ENCODE data around the gene RBM7.

Gene RBM7

GRCh38 chr11:114400216-114400914 lies at the start of gene RBM7, which contains the start of gene C11orf71:
Gene RBM7, plus strand, starts transcription at chr11:114400666. Its CDS starts 6 bp downstream, at chr11:114400672.
Gene C11orf71, minus strand, starts transcription at chr11:114400511. Its CDS starts 180 bp downstream, at chr11:114400331.
- Histone ChIP-seq H3K4me3 (ENCODE audit: low read length) (peak within 1 kb of the TSS; percentile 96), H3K9me3 (ENCODE audit: control insufficient read depth, insufficient read depth, low read length) (no peaks in the 10 kb centered on the region), H3F3A (ENCODE audit: control insufficient read depth, insufficient read depth) (peaks cover 7% of the 10 kb centered on the region; the same call in 1 of the 2 replicates), H3K4me2 (ENCODE audit: low read length) (peak within 1 kb of the TSS; percentile 93), H3K27me3 (ENCODE audit: control insufficient read depth, low read length) (no peaks in the 10 kb centered on the region), H3K36me3 (ENCODE audit: control insufficient read depth, low read length) (peaks cover 49% of the 10 kb centered on the region), H3K9me2 (replicated peaks; ENCODE audit: control insufficient read depth, low read length) (no peaks in the 10 kb centered on the region), H3K27ac (ENCODE audit: low read depth, low read length) (peak within 1 kb of the TSS; percentile 65), H3K79me2 (ENCODE audit: control insufficient read depth, low read length) (peaks cover 67% of the 10 kb centered on the region), H4K20me1 (ENCODE audit: control insufficient read depth, insufficient read depth, low read depth, low read length) (no peaks in the 10 kb centered on the region), H3K4me1 (ENCODE audit: control insufficient read depth, low read length) (peaks cover 28% of the 10 kb centered on the region)
- TF ChIP-seq EZH2phosphoT487 (IDR thresholded peaks at IDR 0.05; ENCODE audit: borderline replicate concordance, low read length) (no peak), CTCF (IDR thresholded peaks at IDR 0.05; ENCODE audit: low read depth, low read length, poor library complexity, severe bottlenecking) (peak; percentile 48)

DNA sequence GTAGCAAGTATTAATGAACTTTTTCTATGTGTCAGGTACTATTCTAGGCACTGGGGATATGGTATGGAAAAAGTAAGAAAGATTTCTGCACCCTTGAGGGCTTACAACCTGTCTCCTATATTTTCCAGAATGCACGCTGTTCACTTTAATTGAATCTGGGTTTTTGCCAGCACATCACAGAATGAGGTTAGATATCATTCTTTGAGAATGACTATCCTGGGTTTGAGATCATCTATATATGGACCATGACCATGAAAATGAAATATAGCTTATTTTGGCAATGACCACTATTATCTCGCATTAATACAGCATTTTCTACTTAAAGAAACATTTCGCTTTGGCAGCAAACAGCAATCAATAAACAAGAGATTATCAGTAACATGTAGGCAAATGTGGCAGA lies 47.0 kb upstream of the RBM7 start:
- Histone ChIP-seq H3K4me3 (ENCODE audit: low read length) (no peak overlapping the region), H3K36me3 (ENCODE audit: control insufficient read depth, low read length) (no peaks in the 10 kb centered on the region), H3K27ac (ENCODE audit: low read depth, low read length) (no peak overlapping the region), H3K27me3 (ENCODE audit: control insufficient read depth, low read length) (0 out of 2 replicates have a peak, but pooled peaks cover 2% of the 10 kb centered on the region), H3K4me2 (ENCODE audit: low read length) (no peak overlapping the region), H3F3A (ENCODE audit: control insufficient read depth, insufficient read depth) (no peaks in the 10 kb centered on the region), H3K9me2 (replicated peaks; ENCODE audit: control insufficient read depth, low read length) (no peaks in the 10 kb centered on the region), H3K9me3 (ENCODE audit: control insufficient read depth, insufficient read depth, low read length) (no peaks in the 10 kb centered on the region), H3K79me2 (ENCODE audit: control insufficient read depth, low read length) (no peaks in the 10 kb centered on the region), H3K4me1 (ENCODE audit: control insufficient read depth, low read length) (no peaks in the 10 kb centered on the region), H4K20me1 (ENCODE audit: control insufficient read depth, insufficient read depth, low read depth, low read length) (no peaks in the 10 kb centered on the region)
- no peak for TF ChIP-seq EZH2phosphoT487 (IDR thresholded peaks at IDR 0.05; ENCODE audit: borderline replicate concordance, low read length)
- TF ChIP-seq CTCF (IDR thresholded peaks at IDR 0.05; ENCODE audit: low read depth, low read length, poor library complexity, severe bottlenecking): no peak

GRCh38 chr11:114354076-114354475 lies 46.4 kb upstream of the RBM7 start:
- no peaks in the 10 kb centered on the region for H3K9me2 ChIP-seq (replicated peaks; ENCODE audit: control insufficient read depth, low read length)
- H3K27ac ChIP-seq (ENCODE audit: low read depth, low read length): no peak overlapping the region
- 0 out of 2 replicates have a peak, but pooled peaks cover 2% of the 10 kb centered on the region for H3K27me3 ChIP-seq (ENCODE audit: control insufficient read depth, low read length)
- no peaks in the 10 kb centered on the region for H3K4me1 ChIP-seq (ENCODE audit: control insufficient read depth, low read length)
- H3F3A ChIP-seq (ENCODE audit: control insufficient read depth, insufficient read depth): no peaks in the 10 kb centered on the region
- no peak overlapping the region for H3K4me2 ChIP-seq (ENCODE audit: low read length)
- no peak overlapping the region for H3K4me3 ChIP-seq (ENCODE audit: low read length)
- TF ChIP-seq CTCF (IDR thresholded peaks at IDR 0.05; ENCODE audit: low read depth, low read length, poor library complexity, severe bottlenecking) (no peak), EZH2phosphoT487 (IDR thresholded peaks at IDR 0.05; ENCODE audit: borderline replicate concordance, low read length) (no peak)
- H3K79me2 ChIP-seq (ENCODE audit: control insufficient read depth, low read length): no peaks in the 10 kb centered on the region
- no peaks in the 10 kb centered on the region for H3K9me3 ChIP-seq (ENCODE audit: control insufficient read depth, insufficient read depth, low read length)
- H4K20me1 ChIP-seq (ENCODE audit: control insufficient read depth, insufficient read depth, low read depth, low read length): no peaks in the 10 kb centered on the region
- H3K36me3 ChIP-seq (ENCODE audit: control insufficient read depth, low read length): no peaks in the 10 kb centered on the region

Data from DOHH2 (cell line).